GM18873 (cell line): ENCODE results near the gene ZNRF2.
"Not testable (repeated sequence)": the region's sequence is repeated elsewhere in the genome, so short reads cannot be mapped to it uniquely, and the experiment has no call there.

Experiments used
- ATAC-seq: cut with Tn5 transposase; IDR thresholded peaks from one replicate; pipeline ENCODE4 v1.9.1; 2021; ENCODE audit warnings: mild to moderate bottlenecking, moderate library complexity, moderate number of reproducible peaks; ENCODE audit not compliant: unreplicated experiment, low FRiP score

Gene ZNRF2

GRCh38 chr7:30286749-30287148 lies 2.4 kb downstream of the ZNRF2 start:
- no peak for ATAC-seq

GRCh38 chr7:30287625-30288024 lies 3.2 kb downstream of the ZNRF2 start:
- not testable (repeated sequence) for ATAC-seq

GRCh38 chr7:30289634-30290033 lies 5.2 kb downstream of the ZNRF2 start:
- ATAC-seq = not testable (repeated sequence)

- not testable (repeated sequence) for ATAC-seq
Measured at GRCh38 chr7:30290317-30290716, 5.9 kb downstream of the ZNRF2 start.

- not testable (repeated sequence) for ATAC-seq
Measured at GRCh38 chr7:30292416-30293038, 8.1 kb downstream of the ZNRF2 start.

- not testable (repeated sequence) for ATAC-seq
Measured at GRCh38 chr7:30296304-30296703, 11.9 kb downstream of the ZNRF2 start.

GRCh38 chr7:30297499-30297898 lies 13.1 kb downstream of the ZNRF2 start:
- not testable (repeated sequence) for ATAC-seq

- not testable (repeated sequence) for ATAC-seq
Measured at GRCh38 chr7:30298409-30298808, 14.0 kb downstream of the ZNRF2 start.

- ATAC-seq = no peak
Measured at GRCh38 chr7:30301751-30302150, 17.4 kb downstream of the ZNRF2 start.

- no peak for ATAC-seq
Measured at GRCh38 chr7:30302656-30303311, 18.4 kb downstream of the ZNRF2 start.

- no peak for ATAC-seq
Measured at GRCh38 chr7:30303312-30304039, 19.1 kb downstream of the ZNRF2 start.

GRCh38 chr7:30304177-30304884 lies 19.9 kb downstream of the ZNRF2 start:
- ATAC-seq = no peak

GRCh38 chr7:30306976-30307375 lies 22.6 kb downstream of the ZNRF2 start:
- ATAC-seq = no peak

GRCh38 chr7:30308389-30308788 lies 24.0 kb downstream of the ZNRF2 start:
- ATAC-seq = no peak

- no peak for ATAC-seq
Measured at GRCh38 chr7:30309302-30309701, 24.9 kb downstream of the ZNRF2 start.

GRCh38 chr7:30309842-30310435 lies 25.5 kb downstream of the ZNRF2 start:
- no peak for ATAC-seq

- no peak for ATAC-seq
Measured at GRCh38 chr7:30310674-30311362, 26.4 kb downstream of the ZNRF2 start.

GRCh38 chr7:30312178-30312577 lies 27.8 kb downstream of the ZNRF2 start:
- no peak for ATAC-seq

GRCh38 chr7:30313348-30313747 lies 29.0 kb downstream of the ZNRF2 start:
- ATAC-seq = no peak

- ATAC-seq = no peak
Measured at GRCh38 chr7:30313793-30314192, 29.4 kb downstream of the ZNRF2 start.
